ENCODE results near the gene L3MBTL4.

- TF ChIP-seq GATA2 (IDR thresholded peaks at IDR 0.05; ENCODE audit: low read depth, low read length) (no peak), GATA3 (IDR thresholded peaks at IDR 0.05; ENCODE audit: low read depth, low read length) (no peak)
Measured at GRCh38 chr18:6103741-6104140, 311.0 kb downstream of the L3MBTL4 start.
